CD14-positive monocyte (primary cell): ENCODE data around the gene ITPR2. TPM values are rescaled to one million over a fixed set of nuclear protein-coding genes. Genes with fewer than 3 reads are reported as not detected.

Experiments
- DNase-seq, 3 donors: peaks; one replicate each; pipeline ENCODE4 v3.0.0-alpha.2; 2011 to 2022
- H2AFZ ChIP-seq: 2 replicates; pipeline ENCODE4 v1.6.0; 2012; ENCODE audit warnings: mild to moderate bottlenecking, low read depth, low read length, inconsistent platforms; ENCODE audit not compliant: insufficient read depth, poor library complexity, severe bottlenecking
- H3K27ac ChIP-seq, 2 donors: 1 replicate in 1 of 2; 2 replicates in 1 of 2; pipeline ENCODE4 v1.5.1; 2012 to 2013; ENCODE audit warnings: low read length in 2 of 2, control low read depth in 1 of 2, inconsistent platforms in 1 of 2, low read depth in 1 of 2, mild to moderate bottlenecking in 1 of 2
- H3K27me3 ChIP-seq, 2 donors: one replicate each; pipeline versions ENCODE4 v1.6.0 to v1.6.1; 2011 to 2013; ENCODE audit warnings: low read length in 2 of 2; ENCODE audit not compliant: control insufficient read depth in 2 of 2, insufficient read depth in 2 of 2
- H3K36me3 ChIP-seq, 2 donors: replicated peaks in 1 of 2; 1 replicate in 1 of 2; 2 replicates in 1 of 2; pipeline versions ENCODE4 v1.5.1 to v1.6.1; 2012 to 2013; ENCODE audit warnings: low read length in 2 of 2, control low read depth in 1 of 2, inconsistent platforms in 1 of 2, mild to moderate bottlenecking in 1 of 2; ENCODE audit not compliant: insufficient read depth in 2 of 2, control insufficient read depth in 1 of 2
- H3K4me1 ChIP-seq, 2 donors: 1 replicate in 1 of 2; 2 replicates in 1 of 2; pipeline versions ENCODE4 v1.5.1 to v1.6.1; 2012 to 2013; ENCODE audit warnings: low read length in 2 of 2, control low read depth in 1 of 2, inconsistent platforms in 1 of 2, mild to moderate bottlenecking in 1 of 2, moderate library complexity in 1 of 2; ENCODE audit not compliant: insufficient read depth in 2 of 2, control insufficient read depth in 1 of 2
- H3K4me2 ChIP-seq: replicated peaks from 2 replicates; pipeline ENCODE3; 2012; ENCODE audit warnings: low read length, moderate library complexity, mild to moderate bottlenecking; ENCODE audit not compliant: poor library complexity, severe bottlenecking; ENCODE audit errors: extremely low read depth
- H3K4me3 ChIP-seq, 3 experiments: fragments of 200-600 bp in 1 of 3; sonication (generic) in 1 of 3; replicated peaks in 1 of 3; 1 replicate in 2 of 3; 2 replicates in 1 of 3; pipeline ENCODE4 v1.5.1; 2011 to 2013; ENCODE audit warnings: low read length in 3 of 3, mild to moderate bottlenecking in 3 of 3, control low read depth in 2 of 3, low read depth in 2 of 3, inconsistent platforms in 1 of 3, moderate library complexity in 1 of 3
- H3K79me2 ChIP-seq: 2 replicates; pipeline ENCODE4 v1.6.0; 2012; ENCODE audit warnings: mild to moderate bottlenecking, control low read depth, inconsistent platforms, low read length, moderate library complexity; ENCODE audit not compliant: insufficient read depth
- H3K9ac ChIP-seq: 2 replicates; pipeline ENCODE4 v1.6.0; 2017; ENCODE audit warnings: low read length, mild to moderate bottlenecking; ENCODE audit not compliant: insufficient read depth, poor library complexity, severe bottlenecking
- H3K9me3 ChIP-seq, 2 donors: replicated peaks in 1 of 2; 1 replicate in 1 of 2; 2 replicates in 1 of 2; pipeline versions ENCODE4 v1.5.1 to v1.6.1; 2012 to 2013; ENCODE audit warnings: low read length in 2 of 2, control low read depth in 1 of 2; ENCODE audit not compliant: control insufficient read depth in 1 of 2, insufficient read depth in 1 of 2
- H4K20me1 ChIP-seq: 2 replicates; pipeline ENCODE4 v1.6.0; 2012; ENCODE audit warnings: mild to moderate bottlenecking, low read length, control low read depth, moderate library complexity; ENCODE audit not compliant: insufficient read depth
- H3K27ac Mint-ChIP-seq, 7 donors: one replicate each; pipeline ENCODE4 v1.8.0; 2020; ENCODE audit warnings: mild to moderate bottlenecking in 7 of 7, mixed read lengths in 7 of 7, moderate library complexity in 6 of 7, inconsistent platforms in 2 of 7
- H3K27me3 Mint-ChIP-seq, 3 donors: one replicate each; pipeline ENCODE4 v1.8.0; 2021 to 2022; ENCODE audit warnings: low read depth in 3 of 3, mild to moderate bottlenecking in 3 of 3, mixed read lengths in 3 of 3, moderate library complexity in 3 of 3, inconsistent platforms in 1 of 3
- H3K36me3 Mint-ChIP-seq, 2 donors: one replicate each; pipeline ENCODE4 v1.8.0; 2020; ENCODE audit warnings: mixed read lengths in 2 of 2, inconsistent platforms in 1 of 2, mild to moderate bottlenecking in 1 of 2
- H3K4me1 Mint-ChIP-seq: one replicate; pipeline ENCODE4 v1.8.0; 2020; ENCODE audit warnings: mild to moderate bottlenecking, mixed read lengths
- H3K4me3 Mint-ChIP-seq, 2 donors: one replicate each; pipeline ENCODE4 v1.8.0; 2020; ENCODE audit warnings: mild to moderate bottlenecking in 2 of 2, mixed read lengths in 2 of 2, moderate library complexity in 1 of 2
- H3K9me3 Mint-ChIP-seq, 7 donors: one replicate each; pipeline ENCODE4 v1.8.0; 2020 to 2022; ENCODE audit warnings: mixed read lengths in 7 of 7, mild to moderate bottlenecking in 6 of 7, moderate library complexity in 6 of 7, inconsistent platforms in 2 of 7
- CTCF ChIP-seq: fragments of 200-600 bp; IDR thresholded peaks from one replicate; pipeline ENCODE4 v1.8.0; 2022; ENCODE audit warnings: antibody characterized with exemption, mild to moderate bottlenecking
- WGBS: methylation state at CpG from one replicate; pipeline ENCODE4 v1.1.5; 2013; ENCODE audit warnings: missing lambda C conversion rate; ENCODE audit not compliant: insufficient coverage; 5-methylcytosine and 5-hydroxymethylcytosine counted together
- intact Hi-C, 2 donors: fragments of 100-400 bp; cut with micrococcal nuclease; formaldehyde crosslinking; loops; one replicate each; pipeline versions ENCODE4 v1.15.0 to v1.15.1; 2023
- polyA plus RNA-seq, 3 donors: library from polyadenylated mRNA; depleted of rRNA in 1 of 3; unstranded in 2 of 3; stranded (reverse) in 1 of 3; fragments of 300-500 nt in 2 of 3; fragments of >200 nt in 1 of 3; fragmentation: Illumina TruSeq in 2 of 3; gene quantifications; 1 replicate in 2 of 3; 2 replicates in 1 of 3; pipeline ENCODE4 v1.2.3, GENCODE V29; 2012 to 2021

Gene ITPR2
- polyA plus RNA-seq, 3 donors = 2.7 to 6.4 (median 5.7) TPM

GRCh38 chr12:26789731-26790644 lies 43.0 kb downstream of the ITPR2 start:
- TF ChIP-seq CTCF = no peak
- peaks cover 21 to 31% of the 10 kb centered on the region in 2 donors for H3K4me1 ChIP-seq
- no peaks in the 10 kb centered on the region for H3K9me3 Mint-ChIP-seq
- no peak overlapping the region for H3K4me3 ChIP-seq
- peaks cover 6% of the 10 kb centered on the region for H4K20me1 ChIP-seq
- H3K9ac ChIP-seq = no peak overlapping the region
- no peak overlapping the region for H3K4me2 ChIP-seq
- peak overlapping the region in 4 of 7 donors; percentile 90 to 95 (median 92) for H3K27ac Mint-ChIP-seq
- H3K36me3 Mint-ChIP-seq = peaks cover 23 to 26% of the 10 kb centered on the region in 2 donors
- H3K36me3 ChIP-seq = peaks cover 0 to 15% of the 10 kb centered on the region in 2 donors
- no peak overlapping the region for H2AFZ ChIP-seq
- no peaks in the 10 kb centered on the region for H3K9me3 ChIP-seq
- peaks cover 11% of the 10 kb centered on the region for H3K79me2 ChIP-seq
- H3K27me3 Mint-ChIP-seq = no peaks in the 10 kb centered on the region
- DNase-seq = no peak
- intact Hi-C loops = loop anchor here in 1 of 2 donors (2.0 kb wide), 1 partner anchor 43 kb away; the partner anchor contains the start of gene ITPR2
- peaks cover 28% of the 10 kb centered on the region for H3K4me1 Mint-ChIP-seq
- no peak overlapping the region for H3K4me3 Mint-ChIP-seq
- H3K27me3 ChIP-seq = no peaks in the 10 kb centered on the region
- WGBS = no CpG with 5 or more reads among the region's 2 CpGs
- peak overlapping the region in 1 of 2 donors; percentile 77 for H3K27ac ChIP-seq

- Mint-ChIP-seq H3K27ac (no peak overlapping the region), H3K36me3 (peaks cover 24 to 28% of the 10 kb centered on the region in 2 donors), H3K4me1 (peaks cover 28% of the 10 kb centered on the region), H3K4me3 (no peak overlapping the region), H3K9me3 (no peaks in the 10 kb centered on the region), H3K27me3 (peaks cover 0 to 1% (median 0%) of the 10 kb centered on the region in 3 donors)
- DNase-seq = no peak
- Histone ChIP-seq H3K9me3 (no peaks in the 10 kb centered on the region), H3K9ac (no peak overlapping the region), H3K4me1 (peaks cover 14 to 20% of the 10 kb centered on the region in 2 donors), H3K4me2 (no peak overlapping the region), H3K79me2 (no peaks in the 10 kb centered on the region), H3K27ac (no peak overlapping the region), H3K36me3 (peaks cover 0 to 15% of the 10 kb centered on the region in 2 donors), H4K20me1 (peaks cover 6% of the 10 kb centered on the region), H3K27me3 (no peaks in the 10 kb centered on the region), H3K4me3 (no peak overlapping the region), H2AFZ (no peak overlapping the region)
- WGBS = 89% methylated on average over 2 of the region's 2 CpGs
- no peak for TF ChIP-seq CTCF
- intact Hi-C loops = no loop called here
Observed at GRCh38 chr12:26786865-26787514, 46.0 kb downstream of the ITPR2 start.
